OCI-LY1 (cell line): ENCODE measurements around the gene LONRF3.

Source experiments
- EZH2 ChIP-seq: fragments of 200-600 bp; sonication (generic), shearing (Covaris generic); IDR thresholded peaks from 2 replicates; pipeline ENCODE4 v1.8.0; 2017; ENCODE audit warnings: borderline replicate concordance, mixed run types, mild to moderate bottlenecking, antibody characterized with exemption, low read length, moderate library complexity, mixed read lengths
- TF ChIP-seq, protein P1 (sequence below): fragments of 200-600 bp; sonication (generic), shearing (Covaris generic); IDR thresholded peaks from 2 replicates; pipeline ENCODE4 v1.5.1; 2017; ENCODE audit warnings: mild to moderate bottlenecking, antibody characterized with exemption, low read length, moderate library complexity, mixed read lengths

DNA sequence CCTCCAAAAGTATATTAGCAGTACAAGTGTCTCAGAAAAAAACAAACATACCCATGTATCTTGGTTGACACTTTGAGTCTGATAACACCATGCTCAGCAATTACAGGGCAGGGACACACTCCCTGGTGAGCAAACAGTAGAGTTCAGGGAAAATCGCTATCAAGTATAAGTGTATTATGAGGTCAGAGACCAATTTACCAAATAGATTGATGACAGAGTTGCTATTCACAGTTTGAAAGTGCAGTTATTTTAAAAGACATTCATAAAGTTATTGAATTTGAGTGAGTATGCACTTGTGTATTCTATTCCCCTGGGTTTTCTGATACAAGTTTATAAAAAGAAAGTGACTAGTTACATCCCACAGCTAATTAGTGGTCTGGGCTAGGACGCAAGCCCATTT, 10.2 kb upstream of the LONRF3 start:
- TF ChIP-seq, protein P1, sequence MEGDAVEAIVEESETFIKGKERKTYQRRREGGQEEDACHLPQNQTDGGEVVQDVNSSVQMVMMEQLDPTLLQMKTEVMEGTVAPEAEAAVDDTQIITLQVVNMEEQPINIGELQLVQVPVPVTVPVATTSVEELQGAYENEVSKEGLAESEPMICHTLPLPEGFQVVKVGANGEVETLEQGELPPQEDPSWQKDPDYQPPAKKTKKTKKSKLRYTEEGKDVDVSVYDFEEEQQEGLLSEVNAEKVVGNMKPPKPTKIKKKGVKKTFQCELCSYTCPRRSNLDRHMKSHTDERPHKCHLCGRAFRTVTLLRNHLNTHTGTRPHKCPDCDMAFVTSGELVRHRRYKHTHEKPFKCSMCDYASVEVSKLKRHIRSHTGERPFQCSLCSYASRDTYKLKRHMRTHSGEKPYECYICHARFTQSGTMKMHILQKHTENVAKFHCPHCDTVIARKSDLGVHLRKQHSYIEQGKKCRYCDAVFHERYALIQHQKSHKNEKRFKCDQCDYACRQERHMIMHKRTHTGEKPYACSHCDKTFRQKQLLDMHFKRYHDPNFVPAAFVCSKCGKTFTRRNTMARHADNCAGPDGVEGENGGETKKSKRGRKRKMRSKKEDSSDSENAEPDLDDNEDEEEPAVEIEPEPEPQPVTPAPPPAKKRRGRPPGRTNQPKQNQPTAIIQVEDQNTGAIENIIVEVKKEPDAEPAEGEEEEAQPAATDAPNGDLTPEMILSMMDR, result no peak
- TF ChIP-seq EZH2, result no peak
